GM21576 (cell line): Measurements from ENCODE around the gene ASIC4.

ENCODE experiments used
- ATAC-seq: cut with Tn5 transposase; IDR thresholded peaks from one replicate; pipeline ENCODE4 v1.9.1; 2021; ENCODE audit warnings: mild to moderate bottlenecking, moderate library complexity; ENCODE audit not compliant: unreplicated experiment

The ASIC4 gene

GRCh38 chr2:219565130-219566080 is 51.1 kb downstream of the ASIC4 start:
- no peak for ATAC-seq

DNA sequence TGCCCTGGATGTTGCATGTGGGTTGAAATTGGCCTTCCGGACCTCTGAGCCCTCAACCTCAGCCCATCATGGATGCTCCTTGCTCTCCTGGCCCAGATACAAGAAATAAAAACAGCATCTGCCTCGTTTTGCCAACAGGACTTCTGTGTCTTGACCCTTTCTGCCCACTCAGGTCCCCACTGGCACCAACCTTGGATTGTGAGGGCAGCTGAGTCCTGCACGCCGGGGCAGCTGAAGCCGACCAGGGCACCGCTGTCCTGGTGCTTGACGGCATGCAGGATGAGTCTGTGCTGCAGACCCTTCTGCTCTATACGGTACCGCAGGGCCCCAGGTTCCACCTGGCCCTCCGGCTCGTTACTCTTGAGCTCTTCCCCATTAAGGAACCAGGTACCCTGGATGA is 52.4 kb downstream of the ASIC4 start:
- ATAC-seq: no peak

- ATAC-seq: no peak
These were observed 52.8 kb downstream of the ASIC4 start for GRCh38 chr2:219567131-219567530.

DNA sequence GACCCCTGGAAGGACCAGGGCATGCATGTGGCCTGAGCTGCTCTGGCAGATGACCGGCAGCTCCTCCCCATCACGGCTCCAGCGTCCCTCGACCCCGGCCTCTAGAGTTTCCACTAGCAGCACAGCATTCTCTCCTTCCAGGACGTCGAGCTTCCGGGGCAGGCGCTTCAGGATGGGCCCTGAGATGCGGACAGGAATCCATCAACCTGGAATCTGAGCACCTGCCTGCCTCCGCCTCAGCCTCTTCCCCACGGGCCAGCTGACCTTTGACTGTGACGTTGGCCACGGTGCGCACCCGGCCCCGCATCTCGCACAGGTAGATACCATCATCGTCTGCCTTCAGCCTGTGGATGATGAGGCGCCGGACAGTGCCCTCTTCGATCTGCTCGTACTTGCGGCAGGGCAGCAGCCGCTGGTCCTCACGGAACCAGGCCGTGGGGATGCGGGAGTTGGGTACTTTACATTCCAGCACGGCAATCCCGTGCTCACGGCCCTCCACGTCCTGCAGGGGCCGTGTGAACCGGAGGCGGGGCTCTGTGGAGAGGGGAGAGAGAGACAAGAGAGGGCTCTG is 53.6 kb downstream of the ASIC4 start:
- no peak for ATAC-seq

DNA sequence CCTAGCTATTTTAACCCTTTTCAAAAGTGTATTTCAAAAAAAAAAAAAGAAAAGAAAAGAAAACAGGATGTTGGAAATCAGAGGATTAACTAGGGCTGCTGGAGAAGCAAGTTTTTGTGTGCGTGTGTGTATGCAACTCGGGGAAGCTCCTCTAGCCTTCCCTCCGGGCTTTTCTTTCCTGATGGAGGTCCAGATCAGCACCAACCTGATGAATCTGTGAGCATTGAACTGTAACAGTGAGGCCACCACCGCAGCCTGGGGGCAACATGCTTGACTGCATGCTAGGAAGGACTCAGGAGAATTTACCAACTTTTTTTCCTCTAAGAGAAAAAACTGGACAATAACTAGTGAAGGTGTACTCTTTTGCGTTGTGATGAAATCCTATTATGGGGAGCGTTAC is 54.8 kb downstream of the ASIC4 start:
- ATAC-seq: no peak

DNA sequence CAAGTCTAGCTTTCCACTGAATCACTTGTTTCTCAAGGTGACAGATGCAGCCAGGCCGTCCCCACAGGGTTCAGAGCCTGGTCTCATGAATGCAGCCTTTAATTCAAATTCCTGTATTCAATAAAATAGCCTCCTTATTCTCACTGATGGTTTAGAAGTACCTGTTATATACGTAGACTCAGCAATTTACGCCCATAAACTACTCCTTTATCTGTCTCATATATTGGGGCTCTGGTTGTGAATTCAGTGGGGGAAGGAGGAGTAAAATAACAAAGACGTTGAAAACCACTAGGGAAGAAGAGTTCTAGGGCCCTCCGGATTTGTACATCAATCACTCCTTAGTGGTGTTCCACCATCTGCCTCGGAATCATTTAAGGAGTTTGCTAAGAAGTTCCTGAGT is 55.4 kb downstream of the ASIC4 start:
- ATAC-seq: no peak

- ATAC-seq: no peak
These were observed 56.1 kb downstream of the ASIC4 start for GRCh38 chr2:219570194-219570923.

GRCh38 chr2:219570924-219571310 is 56.6 kb downstream of the ASIC4 start:
- no peak for ATAC-seq

DNA sequence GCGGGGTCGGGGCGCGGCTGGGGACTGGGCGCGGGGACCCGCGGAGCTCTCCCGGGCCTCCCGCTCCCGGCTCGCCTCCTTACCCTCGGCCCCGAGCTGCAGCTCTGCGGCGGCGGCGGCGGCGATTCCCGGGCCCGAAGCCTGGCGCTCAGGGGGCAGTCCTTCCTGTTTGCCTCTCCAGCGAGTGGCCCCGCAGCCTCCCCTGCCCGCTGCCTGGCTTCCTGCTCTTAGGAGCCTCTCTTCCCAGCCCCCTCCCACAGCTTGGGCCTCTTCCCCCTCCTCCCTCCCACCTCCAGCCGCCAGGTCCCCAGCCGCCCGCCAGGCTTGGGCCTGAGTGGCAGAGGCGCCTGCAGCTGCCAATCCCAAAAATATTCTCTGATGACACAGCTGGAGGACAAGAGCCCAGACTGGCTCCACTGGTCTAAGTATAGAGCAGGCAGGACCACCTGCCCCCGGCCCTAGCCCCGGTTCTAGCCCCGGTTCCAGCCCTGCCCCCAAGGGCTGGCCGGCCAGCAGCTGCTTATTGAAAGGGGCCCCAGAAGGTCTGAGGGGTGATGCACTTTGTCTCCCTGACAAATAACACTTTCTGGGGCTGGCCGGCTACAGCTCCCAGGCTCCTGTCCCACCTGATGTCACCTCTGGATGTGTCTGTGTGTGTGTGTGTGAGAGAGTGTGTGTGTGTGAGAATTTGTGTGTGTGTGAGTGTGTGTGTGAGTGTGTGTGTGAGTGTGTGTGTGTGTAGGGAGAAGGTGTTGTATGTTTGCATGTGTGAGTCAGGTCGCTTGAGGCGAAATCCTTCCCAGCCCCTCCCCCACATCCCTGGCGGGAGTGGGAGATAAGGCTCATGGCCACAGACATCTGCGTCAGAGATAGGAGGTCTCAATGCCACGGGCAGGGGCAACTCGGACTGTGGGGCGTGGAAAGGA is 57.3 kb downstream of the ASIC4 start, which contains the start of gene OBSL1:
Gene OBSL1 (minus strand): TSS at position 229 of the 926 bp plus-strand sequence. CDS start 307 bp downstream, outside the sequence.
- no peak for ATAC-seq

- no peak for ATAC-seq
These were observed 58.1 kb downstream of the ASIC4 start, which contains the start of gene INHA for GRCh38 chr2:219572237-219573001. Gene INHA (plus strand): TSS chr2:219572310. CDS start chr2:219572375, 65 bp downstream.

GRCh38 chr2:219573166-219573565 is 58.9 kb downstream of the ASIC4 start:
- no peak for ATAC-seq

DNA sequence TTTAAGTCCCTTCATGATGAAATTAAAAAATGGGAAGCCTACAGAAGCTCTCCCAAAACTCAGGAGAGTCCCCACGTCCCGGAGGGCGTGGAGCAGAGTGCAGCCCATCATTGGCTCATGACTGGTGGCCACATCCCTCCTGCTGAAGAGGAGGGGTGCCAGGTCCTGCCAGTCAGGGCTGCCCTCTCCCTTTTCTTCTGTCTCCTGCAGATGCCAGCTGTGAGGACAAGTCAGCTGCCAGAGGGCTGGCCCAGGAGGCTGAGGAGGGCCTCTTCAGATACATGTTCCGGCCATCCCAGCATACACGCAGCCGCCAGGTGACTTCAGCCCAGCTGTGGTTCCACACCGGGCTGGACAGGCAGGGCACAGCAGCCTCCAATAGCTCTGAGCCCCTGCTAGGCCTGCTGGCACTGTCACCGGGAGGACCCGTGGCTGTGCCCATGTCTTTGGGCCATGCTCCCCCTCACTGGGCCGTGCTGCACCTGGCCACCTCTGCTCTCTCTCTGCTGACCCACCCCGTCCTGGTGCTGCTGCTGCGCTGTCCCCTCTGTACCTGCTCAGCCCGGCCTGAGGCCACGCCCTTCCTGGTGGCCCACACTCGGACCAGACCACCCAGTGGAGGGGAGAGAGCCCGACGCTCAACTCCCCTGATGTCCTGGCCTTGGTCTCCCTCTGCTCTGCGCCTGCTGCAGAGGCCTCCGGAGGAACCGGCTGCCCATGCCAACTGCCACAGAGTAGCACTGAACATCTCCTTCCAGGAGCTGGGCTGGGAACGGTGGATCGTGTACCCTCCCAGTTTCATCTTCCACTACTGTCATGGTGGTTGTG is 60.4 kb downstream of the ASIC4 start:
- ATAC-seq: no peak

GRCh38 chr2:219575566-219576504 is 61.6 kb downstream of the ASIC4 start:
- ATAC-seq: no peak

- ATAC-seq: no peak
These were observed 62.5 kb downstream of the ASIC4 start for GRCh38 chr2:219576505-219577388.

DNA sequence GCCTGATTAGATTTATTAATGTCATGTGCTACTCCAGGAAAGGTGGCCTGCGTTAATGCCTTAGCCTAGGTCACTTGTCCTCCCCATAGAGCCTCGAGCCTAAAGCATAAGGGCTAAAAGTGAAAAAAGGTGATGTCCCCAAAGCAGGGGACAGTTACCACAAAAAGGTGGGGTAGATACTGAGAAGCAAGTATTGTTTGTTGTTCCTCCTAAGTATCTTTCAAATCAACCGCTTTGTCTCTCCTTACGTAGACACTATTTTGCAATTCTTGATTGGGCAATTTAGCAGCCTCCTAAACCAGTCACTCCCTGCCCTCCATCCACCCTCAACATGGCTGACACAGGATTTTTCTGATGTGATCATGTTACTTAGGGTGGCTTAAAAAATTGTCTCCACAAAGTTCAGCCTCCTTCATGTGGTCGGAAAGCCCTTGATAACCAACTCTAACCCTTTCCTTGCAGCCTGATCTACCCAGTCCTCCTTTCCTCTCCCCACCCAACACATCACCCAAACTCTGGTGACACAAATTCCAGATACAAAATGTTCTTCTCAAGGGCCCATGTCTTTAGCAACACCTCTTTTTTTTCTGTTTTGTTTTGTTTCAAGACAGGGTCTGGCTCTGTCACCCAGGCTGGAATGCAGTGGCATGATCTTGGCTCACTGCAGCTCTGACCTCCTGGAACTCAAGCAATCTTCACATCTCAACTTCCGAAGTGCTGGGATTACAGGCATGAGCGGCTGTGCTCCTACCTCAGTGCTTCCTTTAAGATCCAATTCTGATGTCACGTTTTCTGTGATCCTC is 64.7 kb downstream of the ASIC4 start:
- no peak for ATAC-seq

DNA sequence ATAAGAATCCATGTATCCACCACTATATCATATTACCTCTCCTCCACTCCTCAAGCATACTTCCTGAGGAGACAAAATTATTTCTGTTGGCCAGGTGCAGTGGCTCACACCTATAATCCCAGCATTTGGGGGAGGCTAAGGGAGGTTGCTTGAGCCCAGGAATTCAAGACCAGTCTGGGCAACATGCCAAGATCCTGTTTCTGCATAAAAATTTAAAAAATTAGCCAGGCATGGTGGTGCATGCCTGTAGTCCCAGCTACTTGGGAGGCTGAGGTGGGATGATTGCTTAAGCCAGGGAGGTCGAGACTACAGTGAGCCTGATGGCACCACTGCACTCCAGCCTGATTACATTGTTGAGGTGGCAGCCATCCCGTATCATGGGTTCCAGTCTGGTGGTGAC is 67.1 kb downstream of the ASIC4 start:
- ATAC-seq: no peak
